Purkinje cell (primary cell): ENCODE results near the gene RBMS3. TPM values are rescaled to one million over a fixed set of nuclear protein-coding genes. Genes with fewer than 3 reads are reported as not detected.

Experiments used
- polyA plus RNA-seq: library from polyadenylated mRNA; unstranded; fragments of >200 nt; fragmentation: Nextera tagmentation; gene quantifications from 2 replicates; pipeline ENCODE4 v1.2.1, GENCODE V29; 2014

RBMS3 gene
- polyA plus RNA-seq = 99.0 and 122 TPM in 2 replicates

GRCh38 chr3:29280404-29281093, at the start of gene RBMS3:
Gene RBMS3, plus strand, starts transcription at chr3:29281071.

